Gastrocnemius medialis (tissue), 4 donors: ENCODE results near the gene TXNRD1.
A peak's percentile ranks its signal among the peaks of the same experiment; 100 is the strongest.

Experiments
- POLR2A ChIP-seq, 2 donors: fragments of 450-650 bp; IDR thresholded peaks; one replicate each; pipeline ENCODE4 v1.6.1; 2017; ENCODE audit warnings: antibody characterized with exemption in 2 of 2, mild to moderate bottlenecking in 2 of 2, moderate library complexity in 2 of 2
- TF ChIP-seq, protein P1 (sequence below), 5 experiments: fragments of 450-650 bp in 3 of 5; fragments of 200-600 bp in 2 of 5; sonication (generic) in 2 of 5; IDR thresholded peaks in 4 of 5; conservative IDR thresholded peaks in 1 of 5; 1 replicate in 4 of 5; 2 replicates in 1 of 5; pipeline ENCODE4 v1.5.1; 2016 to 2019; ENCODE audit warnings: antibody characterized with exemption in 5 of 5, mild to moderate bottlenecking in 3 of 5, moderate library complexity in 3 of 5

DNA sequence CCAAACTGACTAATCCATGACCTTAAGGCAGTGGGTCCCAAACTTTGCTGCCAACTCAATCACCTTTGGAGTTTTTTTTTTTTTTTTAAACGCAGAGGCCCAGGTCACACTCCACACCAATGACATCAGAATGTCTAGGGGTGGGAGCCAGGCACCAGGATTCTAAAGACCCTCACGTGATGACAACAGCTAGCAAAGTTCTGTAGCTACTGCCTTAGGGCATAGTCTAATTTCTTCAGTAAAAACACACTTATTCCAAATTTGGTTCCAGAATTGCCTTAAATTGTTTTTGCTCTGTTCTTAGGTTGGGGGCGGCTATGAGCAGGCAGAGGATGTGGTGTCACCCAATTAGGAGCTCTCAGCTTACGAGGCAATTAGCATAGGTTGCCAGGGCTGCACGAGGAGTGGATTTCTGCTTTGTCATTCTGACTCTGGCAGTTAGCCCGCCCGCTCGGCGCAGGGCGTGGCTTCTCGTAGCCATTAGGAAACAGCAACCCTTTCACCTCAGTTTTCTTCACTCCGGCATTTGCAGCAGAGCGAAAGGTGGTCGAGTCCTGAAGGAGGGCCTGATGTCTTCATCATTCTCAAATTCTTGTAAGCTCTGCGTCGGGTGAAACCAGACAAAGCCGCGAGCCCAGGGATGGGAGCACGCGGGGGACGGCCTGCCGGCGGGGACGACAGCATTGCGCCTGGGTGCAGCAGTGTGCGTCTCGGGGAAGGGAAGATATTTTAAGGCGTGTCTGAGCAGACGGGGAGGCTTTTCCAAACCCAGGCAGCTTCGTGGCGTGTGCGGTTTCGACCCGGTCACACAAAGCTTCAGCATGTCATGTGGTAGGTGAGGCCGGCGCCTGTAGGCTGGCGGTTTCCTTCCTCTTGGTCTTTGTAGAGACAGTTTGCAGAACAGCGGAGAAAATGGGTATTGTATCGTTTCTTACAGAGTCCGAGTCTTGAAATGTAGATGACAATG is 71.2 kb downstream of the TXNRD1 start:
- TF ChIP-seq, protein P1, sequence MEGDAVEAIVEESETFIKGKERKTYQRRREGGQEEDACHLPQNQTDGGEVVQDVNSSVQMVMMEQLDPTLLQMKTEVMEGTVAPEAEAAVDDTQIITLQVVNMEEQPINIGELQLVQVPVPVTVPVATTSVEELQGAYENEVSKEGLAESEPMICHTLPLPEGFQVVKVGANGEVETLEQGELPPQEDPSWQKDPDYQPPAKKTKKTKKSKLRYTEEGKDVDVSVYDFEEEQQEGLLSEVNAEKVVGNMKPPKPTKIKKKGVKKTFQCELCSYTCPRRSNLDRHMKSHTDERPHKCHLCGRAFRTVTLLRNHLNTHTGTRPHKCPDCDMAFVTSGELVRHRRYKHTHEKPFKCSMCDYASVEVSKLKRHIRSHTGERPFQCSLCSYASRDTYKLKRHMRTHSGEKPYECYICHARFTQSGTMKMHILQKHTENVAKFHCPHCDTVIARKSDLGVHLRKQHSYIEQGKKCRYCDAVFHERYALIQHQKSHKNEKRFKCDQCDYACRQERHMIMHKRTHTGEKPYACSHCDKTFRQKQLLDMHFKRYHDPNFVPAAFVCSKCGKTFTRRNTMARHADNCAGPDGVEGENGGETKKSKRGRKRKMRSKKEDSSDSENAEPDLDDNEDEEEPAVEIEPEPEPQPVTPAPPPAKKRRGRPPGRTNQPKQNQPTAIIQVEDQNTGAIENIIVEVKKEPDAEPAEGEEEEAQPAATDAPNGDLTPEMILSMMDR (IDR thresholded peaks at IDR 0.05 in 4 of 5, conservative IDR thresholded peaks at IDR 0.05 in 1 of 5) = no peak
- peak; percentile 87 to 88 for TF ChIP-seq POLR2A (IDR thresholded peaks at IDR 0.05)
